ENCODE data around the gene ATP7A. TPM values are rescaled to one million over a fixed set of nuclear protein-coding genes. Genes with fewer than 3 reads are reported as not detected.

The ATP7A gene
- total and polyA plus RNA-seq, 2 donors (not counting 1 experiment from before 2014, with no cell fraction given): 2.7 to 12.4 TPM

DNA sequence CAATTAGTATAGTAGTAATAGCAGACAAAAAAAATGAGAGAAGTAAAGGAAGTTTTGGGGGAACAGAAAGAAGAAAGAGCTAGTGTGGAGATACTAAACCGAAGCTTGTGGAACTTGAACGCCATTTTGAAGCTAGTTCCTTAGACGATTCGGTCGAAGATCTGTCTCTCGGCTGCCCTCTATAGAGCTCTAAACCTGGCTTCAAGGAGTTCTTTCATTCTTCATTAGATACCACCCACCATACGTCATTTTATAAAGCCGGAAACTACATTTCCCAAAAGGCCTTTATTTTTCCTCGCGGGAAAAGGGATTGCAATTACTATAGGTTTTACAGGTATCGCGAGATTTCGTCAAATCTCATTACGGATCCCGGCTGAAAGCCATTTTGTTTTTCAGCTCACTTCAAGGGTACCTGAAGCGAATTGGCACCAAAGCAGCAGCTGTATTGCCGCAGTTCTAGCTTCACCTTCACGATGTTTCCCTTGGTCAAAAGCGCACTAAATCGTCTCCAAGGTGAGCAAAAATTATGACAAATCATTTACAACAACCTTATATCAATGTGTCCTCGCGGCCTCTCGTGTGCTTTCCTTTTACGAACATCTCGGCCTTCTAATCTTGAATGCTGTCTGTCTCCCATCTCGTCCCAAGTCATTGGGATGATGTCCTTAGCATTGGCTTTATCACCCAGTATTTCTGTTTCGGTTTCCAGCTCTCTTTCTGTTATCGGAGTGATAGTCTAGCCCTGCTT lies 11.2 kb upstream of the ATP7A start, which contains the start of gene COX7B:
Gene COX7B (plus strand): TSS at position 388 of the 748 bp plus-strand sequence. CDS start 86 bp downstream, at position 474.
- Mint-ChIP-seq H3K4me1 (peaks cover 26% of the 10 kb centered on the region), H3K4me3 (peak within 1 kb of the TSS; percentile 96), H3K27ac (peak within 1 kb of the TSS; percentile 96), H3K9me3 (ENCODE audit: insufficient read depth) (no peaks in the 10 kb centered on the region), H3K27me3 (no peaks in the 10 kb centered on the region)
- intact Hi-C loops (cut with micrococcal nuclease): loop anchor here (1.0 to 5.0 kb wide), 5 partner anchors 11 to 1727 kb away; partner anchors contain the start of genes ATP7A, MAGEE1 and PBDC1
- Histone ChIP-seq H4K20me1 (ENCODE audit: control insufficient read depth, insufficient read depth, low read length, poor library complexity, severe bottlenecking) (no peaks in the 10 kb centered on the region), H3K4me1 (ENCODE audit: control insufficient read depth in 2 of 2, insufficient read depth in 2 of 2, low read length in 2 of 2) (peaks cover 6 to 8% of the 10 kb centered on the region in 2 donors), H3K4me2 (replicated peaks; ENCODE audit: low read depth, low read length, poor library complexity, severe bottlenecking) (peak within 1 kb of the TSS; percentile 56), H2AFZ (ENCODE audit: insufficient read depth, low read depth, low read length, poor library complexity, severe bottlenecking) (peak within 1 kb of the TSS; percentile 62), H3K9me3 (ENCODE audit: control extremely low read depth in 1 of 3, control insufficient read depth in 2 of 3, insufficient read depth in 1 of 3, low read length in 2 of 3) (peaks cover 0 to 5% (median 0%) of the 10 kb centered on the region in 3 donors), H3K27me3 (replicated peaks in 1 of 4; ENCODE audit: control extremely low read depth in 1 of 4, control insufficient read depth in 3 of 4, insufficient read depth in 4 of 4, low read length in 3 of 4) (no peaks in the 10 kb centered on the region), H3K79me2 (ENCODE audit: control insufficient read depth, insufficient read depth, low read length) (peaks cover 37% of the 10 kb centered on the region), H3K27ac (ENCODE audit: low read length in 2 of 2) (peak within 1 kb of the TSS; percentile 83 to 91), H3K9ac (ENCODE audit: low read length) (peak within 1 kb of the TSS; percentile 76), H3K36me3 (replicated peaks in 1 of 2; ENCODE audit: control extremely low read depth in 1 of 2, control insufficient read depth in 1 of 2, extremely low read depth in 1 of 2, insufficient read depth in 2 of 2, low read length in 1 of 2) (peaks cover 0 to 12% of the 10 kb centered on the region in 2 experiments), H3K4me3 (ENCODE audit: control extremely low read depth in 1 of 5, extremely low read depth in 1 of 5, insufficient read depth in 1 of 5, low read depth in 2 of 5, low read length in 4 of 5) (peak within 1 kb of the TSS; percentile 62 to 95 (median 77))
- DNase-seq: peak; percentile 92
- ChIA-PET POLR2A (interaction anchor here (1.1 to 2.7 kb wide), 2 partner anchors 9 to 11 kb away, joined by 3 to 10 read pairs; partner anchors contain the start of gene ATP7A), CTCF (interaction anchor here (1.2 to 1.7 kb wide), 5 partner anchors 9 to 1752 kb away, joined by 3 to 11 read pairs (median 4); partner anchors contain the start of gene ATP7A)
- peak; percentile 67 for ATAC-seq (ENCODE audit: low read depth)
- WGBS (ENCODE audit: insufficient coverage): 0% methylated on average over 10 of the region's 28 CpGs
- TF ChIP-seq, protein P1, sequence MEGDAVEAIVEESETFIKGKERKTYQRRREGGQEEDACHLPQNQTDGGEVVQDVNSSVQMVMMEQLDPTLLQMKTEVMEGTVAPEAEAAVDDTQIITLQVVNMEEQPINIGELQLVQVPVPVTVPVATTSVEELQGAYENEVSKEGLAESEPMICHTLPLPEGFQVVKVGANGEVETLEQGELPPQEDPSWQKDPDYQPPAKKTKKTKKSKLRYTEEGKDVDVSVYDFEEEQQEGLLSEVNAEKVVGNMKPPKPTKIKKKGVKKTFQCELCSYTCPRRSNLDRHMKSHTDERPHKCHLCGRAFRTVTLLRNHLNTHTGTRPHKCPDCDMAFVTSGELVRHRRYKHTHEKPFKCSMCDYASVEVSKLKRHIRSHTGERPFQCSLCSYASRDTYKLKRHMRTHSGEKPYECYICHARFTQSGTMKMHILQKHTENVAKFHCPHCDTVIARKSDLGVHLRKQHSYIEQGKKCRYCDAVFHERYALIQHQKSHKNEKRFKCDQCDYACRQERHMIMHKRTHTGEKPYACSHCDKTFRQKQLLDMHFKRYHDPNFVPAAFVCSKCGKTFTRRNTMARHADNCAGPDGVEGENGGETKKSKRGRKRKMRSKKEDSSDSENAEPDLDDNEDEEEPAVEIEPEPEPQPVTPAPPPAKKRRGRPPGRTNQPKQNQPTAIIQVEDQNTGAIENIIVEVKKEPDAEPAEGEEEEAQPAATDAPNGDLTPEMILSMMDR (IDR thresholded peaks at IDR 0.05): peak; percentile 56
- TF ChIP-seq EZH2 (IDR thresholded peaks at IDR 0.05; ENCODE audit: borderline replicate concordance, insufficient read depth, low read depth, low read length, poor library complexity, severe bottlenecking): no peak

Data from B cell (primary cell).